Placental pericyte (primary cell): Measurements from ENCODE around the gene NUP58. TPM values are rescaled to one million over a fixed set of nuclear protein-coding genes. Genes with fewer than 3 reads are reported as not detected.

Experiments used
- total RNA-seq: library from RNA; depleted of rRNA; stranded (reverse); fragments of >200 nt; gene quantifications from 2 replicates; pipeline ENCODE4 v1.2.3, GENCODE V29; 2012

The NUP58 gene, protein sequence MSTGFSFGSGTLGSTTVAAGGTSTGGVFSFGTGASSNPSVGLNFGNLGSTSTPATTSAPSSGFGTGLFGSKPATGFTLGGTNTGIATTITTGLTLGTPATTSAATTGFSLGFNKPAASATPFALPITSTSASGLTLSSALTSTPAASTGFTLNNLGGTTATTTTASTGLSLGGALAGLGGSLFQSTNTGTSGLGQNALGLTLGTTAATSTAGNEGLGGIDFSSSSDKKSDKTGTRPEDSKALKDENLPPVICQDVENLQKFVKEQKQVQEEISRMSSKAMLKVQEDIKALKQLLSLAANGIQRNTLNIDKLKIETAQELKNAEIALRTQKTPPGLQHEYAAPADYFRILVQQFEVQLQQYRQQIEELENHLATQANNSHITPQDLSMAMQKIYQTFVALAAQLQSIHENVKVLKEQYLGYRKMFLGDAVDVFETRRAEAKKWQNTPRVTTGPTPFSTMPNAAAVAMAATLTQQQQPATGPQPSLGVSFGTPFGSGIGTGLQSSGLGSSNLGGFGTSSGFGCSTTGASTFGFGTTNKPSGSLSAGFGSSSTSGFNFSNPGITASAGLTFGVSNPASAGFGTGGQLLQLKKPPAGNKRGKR
- 40.7 and 95.5 TPM in 2 replicates for total RNA-seq

DNA sequence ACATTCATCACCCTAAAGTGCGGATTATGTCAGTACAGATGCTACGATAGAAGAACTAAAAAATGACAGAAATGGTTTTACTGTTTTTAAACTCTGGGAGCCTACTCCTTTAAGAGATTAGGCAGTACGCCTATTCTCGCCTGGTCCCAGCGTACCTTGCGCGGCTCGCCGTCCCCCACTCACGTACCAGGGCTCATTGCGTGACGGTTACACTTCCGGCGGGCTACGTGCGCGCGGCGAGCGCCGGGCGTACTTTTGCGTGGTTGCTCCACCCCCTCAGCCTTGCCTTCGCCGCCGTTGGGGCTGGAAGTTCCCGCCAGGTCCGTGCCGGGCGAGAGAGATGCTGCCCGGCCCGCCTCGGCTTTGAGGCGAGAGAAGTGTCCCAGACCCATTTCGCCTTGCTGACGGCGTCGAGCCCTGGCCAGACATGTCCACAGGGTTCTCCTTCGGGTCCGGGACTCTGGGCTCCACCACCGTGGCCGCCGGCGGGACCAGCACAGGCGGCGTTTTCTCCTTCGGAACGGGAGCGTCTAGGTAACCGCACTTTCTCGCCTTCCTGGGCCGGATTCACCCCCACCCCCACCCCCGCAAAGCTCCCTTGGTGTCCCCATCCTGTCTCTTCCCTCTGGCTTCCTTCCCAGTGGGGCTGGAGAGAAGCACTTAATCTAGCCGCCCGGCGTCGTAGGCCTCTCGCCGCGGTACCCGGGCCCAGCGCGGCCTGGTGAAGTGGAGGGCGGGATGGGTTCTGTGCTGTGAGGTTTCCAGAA lies at the start of gene NUP58:
NUP58 (plus strand) TSS at position 279 of the 767 bp plus-strand sequence; CDS start at position 428, 149 bp downstream.

GRCh38 chr13:25286969-25287961 lies 14.2 kb upstream of the NUP58 start, which contains the start of gene MTMR6:
MTMR6 (minus strand) TSS chr13:25287488; CDS start chr13:25287247, 241 bp downstream.

DNA sequence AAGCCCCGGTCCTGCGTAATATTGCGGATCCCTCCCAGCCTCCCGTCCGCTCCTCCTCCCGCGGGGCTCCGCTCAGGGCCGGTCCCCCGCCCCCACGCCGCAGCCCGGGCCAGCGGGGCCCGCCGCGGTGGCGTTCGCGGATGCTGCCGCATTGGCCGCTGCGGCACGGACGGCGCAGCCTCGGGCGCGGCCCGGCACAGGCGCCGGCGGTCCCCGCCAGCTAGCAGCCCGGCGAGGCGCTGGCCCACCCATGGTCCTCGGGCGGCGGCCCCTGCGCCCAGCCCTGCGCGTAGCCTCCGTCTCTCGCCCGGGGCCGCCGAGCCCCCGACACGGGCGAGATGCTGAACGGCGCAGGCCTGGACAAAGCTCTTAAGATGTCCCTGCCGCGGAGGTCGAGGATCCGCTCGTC lies 70.5 kb downstream of the NUP58 start, which contains the start of gene ATP8A2:
ATP8A2 (plus strand) TSS at position 100 of the 409 bp plus-strand sequence; CDS start at position 339, 239 bp downstream.

Other genes with a start within 250 kb of the NUP58 start
- gene PABPC3, start 205.5 kb upstream of the NUP58 start, total RNA-seq: under 0.01 TPM in 1 of 2 replicates, not detected in the other
- gene AMER2, start 129.3 kb upstream of the NUP58 start, total RNA-seq: not detected in 2 replicates
- gene MTMR6, start 14.1 kb upstream of the NUP58 start, total RNA-seq: 19.7 and 51.8 TPM in 2 replicates
- under 0.01 and 0.14 TPM in 2 replicates for gene ATP8A2, start 70.3 kb downstream of the NUP58 start, total RNA-seq